Peyer's patch (tissue), 4 donors: ENCODE results near the gene ZFX.

ENCODE experiments used
- CTCF ChIP-seq, 6 experiments: fragments of 450-650 bp in 4 of 6; fragments of 200-600 bp in 2 of 6; sonication (generic) in 1 of 6; IDR thresholded peaks; one replicate each; pipeline ENCODE4 v1.5.1; 2017 to 2019; ENCODE audit warnings: antibody characterized with exemption in 6 of 6, mild to moderate bottlenecking in 3 of 6, moderate library complexity in 1 of 6
- POLR2A ChIP-seq, 2 donors: fragments of 450-650 bp; IDR thresholded peaks; one replicate each; pipeline ENCODE4 v1.5.1; 2017; ENCODE audit warnings: antibody characterized with exemption in 2 of 2, mild to moderate bottlenecking in 2 of 2, moderate library complexity in 2 of 2

- no peak for TF ChIP-seq POLR2A (IDR thresholded peaks at IDR 0.05)
- TF ChIP-seq CTCF (IDR thresholded peaks at IDR 0.05), result no peak
Observed at GRCh38 chrX:24215272-24215671, 65.7 kb downstream of the ZFX start.
